Measurements from ENCODE around the gene LDLR.
"Not testable (repeated sequence)": the region's sequence is repeated elsewhere in the genome, so short reads cannot be mapped to it uniquely, and the experiment has no call there.

LDLR gene

GRCh38 chr19:11145536-11145924, 56.3 kb downstream of the LDLR start:
- no peak for DNase-seq

- DNase-seq: no peak
These were observed 58.7 kb downstream of the LDLR start for GRCh38 chr19:11148001-11148400.

- no peak for DNase-seq
These were observed 61.9 kb downstream of the LDLR start for GRCh38 chr19:11151181-11151580.

- DNase-seq: no peak
These were observed 63.2 kb downstream of the LDLR start for GRCh38 chr19:11152318-11153062.

GRCh38 chr19:11154683-11155047, 65.4 kb downstream of the LDLR start:
- DNase-seq: no peak

GRCh38 chr19:11155373-11156120, 66.3 kb downstream of the LDLR start, which contains the start of gene SPC24:
SPC24 (minus strand) TSS chr19:11155782; CDS start chr19:11155776, 6 bp downstream.
- peak; percentile 93 for DNase-seq

- no peak for DNase-seq
These were observed 70.6 kb downstream of the LDLR start for GRCh38 chr19:11159598-11160439.

GRCh38 chr19:11160440-11160768, 71.1 kb downstream of the LDLR start:
- DNase-seq: not testable (repeated sequence)

- no peak for DNase-seq
These were observed 75.0 kb downstream of the LDLR start for GRCh38 chr19:11164296-11164695.

- DNase-seq: no peak
These were observed 75.7 kb downstream of the LDLR start for GRCh38 chr19:11164879-11165406.

- DNase-seq: no peak
These were observed 76.3 kb downstream of the LDLR start for GRCh38 chr19:11165486-11166030.

- DNase-seq: no peak
These were observed 77.2 kb downstream of the LDLR start for GRCh38 chr19:11166281-11167142.

GRCh38 chr19:11168568-11168967, 79.3 kb downstream of the LDLR start:
- DNase-seq: no peak

GRCh38 chr19:11169896-11170678, 80.8 kb downstream of the LDLR start:
- DNase-seq: no peak

- DNase-seq: no peak
These were observed 81.9 kb downstream of the LDLR start for GRCh38 chr19:11171144-11171543.

- DNase-seq: no peak
These were observed 83.3 kb downstream of the LDLR start for GRCh38 chr19:11172576-11172975.

GRCh38 chr19:11173516-11174155, 84.4 kb downstream of the LDLR start:
- DNase-seq: no peak

- DNase-seq: no peak
These were observed 85.1 kb downstream of the LDLR start for GRCh38 chr19:11174336-11174735.

- no peak for DNase-seq
These were observed 86.7 kb downstream of the LDLR start for GRCh38 chr19:11175920-11176319.

- no peak for DNase-seq
These were observed 87.4 kb downstream of the LDLR start for GRCh38 chr19:11176466-11177193.
